Calu3 (cell line): ENCODE results near the gene ENOX2. TPM values are rescaled to one million over a fixed set of nuclear protein-coding genes. Genes with fewer than 3 reads are reported as not detected.

ENCODE experiments used
- BruUV-seq: library from RNA; stranded (reverse); fragments of 400-500 nt; replicated peaks from 2 replicates; lab custom pipeline; 2021; lab: Mats Ljungman, UMichigan
- CTCF ChIA-PET: fragments of 300-600 bp; sonication (Branson Sonifier 250); formaldehyde crosslinking; loops from one replicate; lab custom pipeline; 2022; ENCODE audit warnings: antibody characterized with exemption; lab: Charles Lee
- DNase-seq: peaks from one replicate; pipeline ENCODE4 v3.0.0; 2022
- H3K27ac Mint-ChIP-seq: one replicate; pipeline ENCODE4 v1.8.0; 2022; ENCODE audit warnings: mixed read lengths; ENCODE audit not compliant: unreplicated experiment
- H3K27me3 Mint-ChIP-seq: one replicate; pipeline ENCODE4 v1.8.0; 2022; ENCODE audit warnings: mixed read lengths; ENCODE audit not compliant: unreplicated experiment
- H3K36me3 Mint-ChIP-seq: one replicate; pipeline ENCODE4 v1.8.0; 2022; ENCODE audit warnings: mild to moderate bottlenecking, moderate library complexity, mixed read lengths; ENCODE audit not compliant: insufficient read depth, unreplicated experiment
- H3K4me1 Mint-ChIP-seq: one replicate; pipeline ENCODE4 v1.8.0; 2022; ENCODE audit warnings: mild to moderate bottlenecking, low read depth, mixed read lengths; ENCODE audit not compliant: unreplicated experiment
- H3K4me3 Mint-ChIP-seq: one replicate; pipeline ENCODE4 v1.8.0; 2022; ENCODE audit warnings: mild to moderate bottlenecking, low read depth, moderate library complexity, mixed read lengths; ENCODE audit not compliant: unreplicated experiment
- H3K9me3 Mint-ChIP-seq: one replicate; pipeline ENCODE4 v1.8.0; 2022; ENCODE audit warnings: low read depth, mixed read lengths; ENCODE audit not compliant: unreplicated experiment
- intact Hi-C: fragments of 100-400 bp; cut with micrococcal nuclease; formaldehyde crosslinking; loops from one replicate; pipeline ENCODE4 v1.10.0; 2022; ENCODE audit not compliant: unreplicated experiment
- total RNA-seq: library from RNA; stranded (reverse); gene quantifications from 2 replicates; pipeline ENCODE4 v1.2.3, GENCODE V29; 2022
- TF ChIP-seq, protein P1 (sequence below): fragments of 200-600 bp; IDR thresholded peaks from one replicate; pipeline ENCODE4 v1.8.0; 2022; ENCODE audit warnings: antibody characterized with exemption; ENCODE audit not compliant: unreplicated experiment

ENOX2 gene
- total RNA-seq, 1 experiment from 2014 or later, result 23.4 TPM

DNA sequence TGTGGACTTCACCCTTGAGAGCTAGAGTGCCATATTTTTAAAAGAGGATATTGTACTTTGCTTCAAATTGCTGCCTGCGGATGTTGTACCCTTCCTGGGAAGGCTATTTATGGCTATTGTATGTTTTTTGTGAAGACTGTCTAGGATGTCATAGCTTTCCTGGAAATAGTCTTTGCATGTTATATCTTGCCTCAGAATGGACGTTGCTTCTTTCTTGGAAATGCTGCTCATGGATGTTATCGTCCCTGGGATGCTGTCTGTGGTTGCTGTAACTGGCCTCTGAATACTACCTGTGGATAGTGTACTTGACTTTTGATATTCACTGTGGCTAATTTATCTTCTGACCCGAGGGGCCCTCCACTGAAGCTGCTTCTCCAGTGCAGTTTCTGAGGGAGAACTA is 146.8 kb downstream of the ENOX2 start:
- Mint-ChIP-seq H3K4me3 (no peak overlapping the region), H3K27me3 (no peaks in the 10 kb centered on the region), H3K27ac (no peak overlapping the region), H3K4me1 (no peaks in the 10 kb centered on the region), H3K9me3 (no peaks in the 10 kb centered on the region), H3K36me3 (no peaks in the 10 kb centered on the region)
- TF ChIP-seq, protein P1, sequence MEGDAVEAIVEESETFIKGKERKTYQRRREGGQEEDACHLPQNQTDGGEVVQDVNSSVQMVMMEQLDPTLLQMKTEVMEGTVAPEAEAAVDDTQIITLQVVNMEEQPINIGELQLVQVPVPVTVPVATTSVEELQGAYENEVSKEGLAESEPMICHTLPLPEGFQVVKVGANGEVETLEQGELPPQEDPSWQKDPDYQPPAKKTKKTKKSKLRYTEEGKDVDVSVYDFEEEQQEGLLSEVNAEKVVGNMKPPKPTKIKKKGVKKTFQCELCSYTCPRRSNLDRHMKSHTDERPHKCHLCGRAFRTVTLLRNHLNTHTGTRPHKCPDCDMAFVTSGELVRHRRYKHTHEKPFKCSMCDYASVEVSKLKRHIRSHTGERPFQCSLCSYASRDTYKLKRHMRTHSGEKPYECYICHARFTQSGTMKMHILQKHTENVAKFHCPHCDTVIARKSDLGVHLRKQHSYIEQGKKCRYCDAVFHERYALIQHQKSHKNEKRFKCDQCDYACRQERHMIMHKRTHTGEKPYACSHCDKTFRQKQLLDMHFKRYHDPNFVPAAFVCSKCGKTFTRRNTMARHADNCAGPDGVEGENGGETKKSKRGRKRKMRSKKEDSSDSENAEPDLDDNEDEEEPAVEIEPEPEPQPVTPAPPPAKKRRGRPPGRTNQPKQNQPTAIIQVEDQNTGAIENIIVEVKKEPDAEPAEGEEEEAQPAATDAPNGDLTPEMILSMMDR, result no peak
- intact Hi-C loops, result no loop called here
- BruUV-seq, result no TSS peak
- no peak for DNase-seq
- CTCF ChIA-PET, result no interaction called here

DNA sequence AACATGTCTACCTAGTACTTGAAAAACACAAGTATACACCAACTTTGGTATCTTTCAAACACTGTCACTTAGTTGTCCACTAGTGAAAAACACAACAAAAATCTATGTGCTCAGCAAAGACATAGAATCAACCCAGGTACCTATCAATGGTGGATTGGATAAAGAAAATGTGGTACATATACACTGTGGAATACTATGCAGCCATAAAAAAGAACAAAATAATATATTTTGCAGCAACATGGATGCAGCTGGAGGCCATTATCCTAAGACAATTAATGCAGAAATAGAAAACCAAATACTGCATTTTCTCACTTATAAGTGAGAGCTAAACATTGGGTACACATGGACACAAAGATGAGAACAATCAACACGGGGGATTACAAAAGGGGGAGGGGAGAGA is 148.7 kb downstream of the ENOX2 start:
- H3K9me3 Mint-ChIP-seq, result no peaks in the 10 kb centered on the region
- CTCF ChIA-PET, result no interaction called here

DNA sequence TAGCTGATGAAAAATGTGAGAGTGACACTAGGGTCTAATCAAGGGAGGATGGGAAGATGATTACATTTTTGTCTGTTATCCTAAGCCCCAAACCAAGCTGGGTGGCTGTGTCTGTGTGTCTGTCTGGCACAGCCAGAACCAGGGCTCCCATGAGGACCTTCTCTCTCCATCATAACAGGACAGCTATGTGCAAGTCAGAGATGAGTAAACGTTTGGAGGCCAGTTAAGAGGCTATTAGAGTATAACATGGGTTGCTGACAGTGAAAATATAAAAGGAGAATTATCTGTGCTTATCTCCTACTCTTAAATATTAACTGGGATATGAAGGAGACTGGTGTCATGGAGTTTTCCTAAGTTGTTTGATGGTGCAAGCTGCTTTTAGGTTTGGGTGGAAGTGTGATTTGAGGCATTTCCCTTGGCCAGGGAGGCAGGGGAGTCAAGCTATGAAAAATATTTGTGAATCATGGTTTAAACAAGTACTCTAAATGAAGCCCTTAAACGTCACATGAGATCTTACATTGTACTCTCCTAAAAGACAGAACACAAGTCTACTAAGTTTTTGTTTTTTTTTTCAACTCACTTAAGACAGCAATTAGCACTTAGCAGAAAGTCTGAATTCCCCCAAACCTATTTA is 156.2 kb downstream of the ENOX2 start:
- no peak overlapping the region for H3K4me3 Mint-ChIP-seq
- H3K36me3 Mint-ChIP-seq, result no peaks in the 10 kb centered on the region
- TF ChIP-seq, protein P1, result no peak
- BruUV-seq, result no TSS peak
- intact Hi-C loops, result no loop called here
- CTCF ChIA-PET, result no interaction called here
- no peaks in the 10 kb centered on the region for H3K9me3 Mint-ChIP-seq
- no peak for DNase-seq
- no peaks in the 10 kb centered on the region for H3K27me3 Mint-ChIP-seq
- H3K4me1 Mint-ChIP-seq, result no peaks in the 10 kb centered on the region
- H3K27ac Mint-ChIP-seq, result no peak overlapping the region

More for the DNA sequence above, 148.7 kb downstream of the ENOX2 start:
- no peak overlapping the region for H3K27ac Mint-ChIP-seq
- DNase-seq, result no peak
- no peaks in the 10 kb centered on the region for H3K4me1 Mint-ChIP-seq
- no peak overlapping the region for H3K4me3 Mint-ChIP-seq
- TF ChIP-seq, protein P1, result no peak
- intact Hi-C loops, result no loop called here
- H3K27me3 Mint-ChIP-seq, result no peaks in the 10 kb centered on the region
- H3K36me3 Mint-ChIP-seq, result no peaks in the 10 kb centered on the region
- BruUV-seq, result no TSS peak

DNA sequence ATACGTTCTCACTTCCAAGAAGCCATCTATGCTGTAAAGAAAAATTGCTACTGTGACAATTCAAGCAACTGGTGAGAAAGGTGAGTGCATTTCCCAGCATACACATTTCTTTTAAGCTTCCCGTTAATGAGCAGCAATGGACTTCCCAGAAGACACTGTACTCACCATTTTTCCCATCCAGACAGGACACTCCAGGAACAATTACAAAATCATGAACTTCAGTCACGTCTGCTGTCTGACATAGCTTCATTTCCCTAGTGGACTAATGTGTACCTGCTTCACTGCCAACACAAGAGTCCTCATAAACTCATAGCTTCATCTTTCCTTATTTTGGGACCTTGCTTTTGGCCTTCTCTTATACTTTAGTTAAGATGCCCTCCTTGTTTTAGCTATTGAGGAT is 156.9 kb downstream of the ENOX2 start:
- BruUV-seq, result no TSS peak
- Mint-ChIP-seq H3K27me3 (no peaks in the 10 kb centered on the region), H3K36me3 (no peaks in the 10 kb centered on the region), H3K9me3 (no peaks in the 10 kb centered on the region), H3K4me3 (no peak overlapping the region), H3K27ac (no peak overlapping the region), H3K4me1 (no peaks in the 10 kb centered on the region)
- CTCF ChIA-PET, result no interaction called here
- DNase-seq, result no peak
- intact Hi-C loops, result no loop called here
- TF ChIP-seq, protein P1, result no peak
